Epithelial cell of esophagus (primary cell): ENCODE measurements around the gene PASK.

ENCODE experiments used
- DNase-seq: peaks from one replicate; pipeline ENCODE4 v3.0.0; 2010; ENCODE audit warnings: low read depth
- H3K4me3 ChIP-seq: 2 replicates; pipeline ENCODE4 v1.5.1; 2011; ENCODE audit warnings: mild to moderate bottlenecking, low read length, control low read depth
- CTCF ChIP-seq: IDR thresholded peaks from 2 replicates; pipeline ENCODE4 v1.5.1; 2011; ENCODE audit warnings: low read depth, mild to moderate bottlenecking, low read length, control low read depth, inconsistent platforms; ENCODE audit not compliant: insufficient read depth; ENCODE audit errors: missing control alignments

Gene PASK

GRCh38 chr2:241191081-241191480 lies 41.8 kb upstream of the PASK start:
- DNase-seq, result no peak
- H3K4me3 ChIP-seq, result no peak overlapping the region
- no peak for TF ChIP-seq CTCF

- no peak overlapping the region for H3K4me3 ChIP-seq
- no peak for TF ChIP-seq CTCF
- DNase-seq, result no peak
Observed at GRCh38 chr2:241190291-241190981, 41.2 kb upstream of the PASK start.

- no peak overlapping the region for H3K4me3 ChIP-seq
- no peak for DNase-seq
- TF ChIP-seq CTCF, result no peak
Observed at GRCh38 chr2:241189856-241190201, 40.6 kb upstream of the PASK start.

GRCh38 chr2:241189093-241189855 lies 40.0 kb upstream of the PASK start:
- DNase-seq, result no peak
- TF ChIP-seq CTCF, result no peak
- H3K4me3 ChIP-seq, result no peak overlapping the region

- no peak for DNase-seq
- H3K4me3 ChIP-seq, result no peak within 1 kb of the TSS
- TF ChIP-seq CTCF, result no peak
Observed at GRCh38 chr2:241188361-241189092, 39.3 kb upstream of the PASK start, which contains the start of gene ANO7. Gene ANO7, plus strand, starts transcription at chr2:241188677. Its CDS starts 1,387 bp downstream, at chr2:241190064.

GRCh38 chr2:241187918-241188234 lies 38.6 kb upstream of the PASK start:
- DNase-seq, result no peak
- H3K4me3 ChIP-seq, result no peak overlapping the region
- TF ChIP-seq CTCF, result no peak
